KMS-11 (cell line): Measurements from ENCODE around the gene SERPINB4.

Source experiments
- H2AFZ ChIP-seq: fragments of 200-600 bp; sonication (generic); 2 replicates; pipeline ENCODE4 v1.6.1; 2016; ENCODE audit warnings: antibody characterized with exemption, mixed run types, low read depth
- H3K27ac ChIP-seq: fragments of 200-600 bp; sonication (generic); 2 replicates; pipeline ENCODE4 v1.6.1; 2016; ENCODE audit warnings: mild to moderate bottlenecking, mixed run types
- H3K27me3 ChIP-seq: fragments of 200-600 bp; sonication (generic); 2 replicates; pipeline ENCODE4 v1.6.1; 2017; ENCODE audit warnings: mild to moderate bottlenecking, low read depth, mixed run types, moderate library complexity; ENCODE audit not compliant: insufficient read depth
- H3K36me3 ChIP-seq: fragments of 200-600 bp; sonication (generic); 2 replicates; pipeline ENCODE4 v1.6.1; 2017; ENCODE audit warnings: mild to moderate bottlenecking, mixed run types; ENCODE audit not compliant: insufficient read depth
- H3K4me1 ChIP-seq: fragments of 200-600 bp; sonication (generic); 2 replicates; pipeline ENCODE4 v1.6.1; 2016; ENCODE audit warnings: mild to moderate bottlenecking, low read depth, mixed run types; ENCODE audit not compliant: poor library complexity, severe bottlenecking
- H3K4me2 ChIP-seq: fragments of 200-600 bp; sonication (generic); 2 replicates; pipeline ENCODE4 v1.7.0; 2016; ENCODE audit warnings: mild to moderate bottlenecking, mixed run types
- H3K4me3 ChIP-seq: fragments of 200-600 bp; sonication (generic); IDR thresholded peaks from 2 replicates; pipeline ENCODE4 v1.6.1; 2017; ENCODE audit warnings: low read depth, low read length, mixed read lengths; ENCODE audit not compliant: insufficient read depth
- H3K79me2 ChIP-seq: fragments of 200-600 bp; sonication (generic); 2 replicates; pipeline ENCODE4 v1.6.1; 2016; ENCODE audit warnings: low read depth, mixed run types; ENCODE audit not compliant: insufficient read depth
- H3K9ac ChIP-seq: fragments of 200-600 bp; sonication (generic); 2 replicates; pipeline ENCODE4 v1.6.1; 2016; ENCODE audit warnings: mild to moderate bottlenecking, mixed run types
- H4K20me1 ChIP-seq: fragments of 200-600 bp; sonication (generic); 2 replicates; pipeline ENCODE4 v1.6.1; 2016; ENCODE audit warnings: mild to moderate bottlenecking, mixed run types; ENCODE audit not compliant: insufficient read depth
- TF ChIP-seq, protein P1 (sequence below): fragments of 200-600 bp; sonication (generic); conservative IDR thresholded peaks from 2 replicates; pipeline ENCODE4 v1.6.1; 2017; ENCODE audit warnings: low read depth, mild to moderate bottlenecking, antibody characterized with exemption, low read length, moderate library complexity, mixed read lengths

The SERPINB4 gene

DNA sequence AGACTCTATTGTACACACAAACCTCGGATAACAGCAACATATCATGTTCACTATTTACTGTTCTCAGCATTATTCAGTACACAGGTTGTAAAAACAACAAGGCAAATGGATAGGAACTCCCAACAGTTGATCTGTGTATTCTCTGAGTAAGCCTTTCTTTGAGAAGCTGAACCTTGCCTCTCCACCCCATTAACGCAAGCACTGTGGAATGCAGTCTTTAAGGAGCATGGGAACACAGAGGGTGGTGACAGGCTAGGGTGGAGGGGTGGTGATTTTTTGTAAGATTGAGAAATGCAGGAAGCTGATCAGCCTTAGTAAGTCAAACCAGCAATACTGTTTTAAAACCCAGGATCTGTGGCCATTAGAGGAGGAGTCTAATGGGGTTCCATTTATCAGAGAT, 39.1 kb upstream of the SERPINB4 start:
- no peak overlapping the region for H3K4me3 ChIP-seq
- H3K9ac ChIP-seq: no peak overlapping the region
- H4K20me1 ChIP-seq: no peaks in the 10 kb centered on the region
- H3K79me2 ChIP-seq: no peaks in the 10 kb centered on the region
- no peak overlapping the region for H3K4me2 ChIP-seq
- no peaks in the 10 kb centered on the region for H3K27me3 ChIP-seq
- H3K36me3 ChIP-seq: no peaks in the 10 kb centered on the region
- no peak overlapping the region for H3K27ac ChIP-seq
- H2AFZ ChIP-seq: no peak overlapping the region
- H3K4me1 ChIP-seq: no peaks in the 10 kb centered on the region
- TF ChIP-seq, protein P1, sequence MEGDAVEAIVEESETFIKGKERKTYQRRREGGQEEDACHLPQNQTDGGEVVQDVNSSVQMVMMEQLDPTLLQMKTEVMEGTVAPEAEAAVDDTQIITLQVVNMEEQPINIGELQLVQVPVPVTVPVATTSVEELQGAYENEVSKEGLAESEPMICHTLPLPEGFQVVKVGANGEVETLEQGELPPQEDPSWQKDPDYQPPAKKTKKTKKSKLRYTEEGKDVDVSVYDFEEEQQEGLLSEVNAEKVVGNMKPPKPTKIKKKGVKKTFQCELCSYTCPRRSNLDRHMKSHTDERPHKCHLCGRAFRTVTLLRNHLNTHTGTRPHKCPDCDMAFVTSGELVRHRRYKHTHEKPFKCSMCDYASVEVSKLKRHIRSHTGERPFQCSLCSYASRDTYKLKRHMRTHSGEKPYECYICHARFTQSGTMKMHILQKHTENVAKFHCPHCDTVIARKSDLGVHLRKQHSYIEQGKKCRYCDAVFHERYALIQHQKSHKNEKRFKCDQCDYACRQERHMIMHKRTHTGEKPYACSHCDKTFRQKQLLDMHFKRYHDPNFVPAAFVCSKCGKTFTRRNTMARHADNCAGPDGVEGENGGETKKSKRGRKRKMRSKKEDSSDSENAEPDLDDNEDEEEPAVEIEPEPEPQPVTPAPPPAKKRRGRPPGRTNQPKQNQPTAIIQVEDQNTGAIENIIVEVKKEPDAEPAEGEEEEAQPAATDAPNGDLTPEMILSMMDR: no peak

- no peaks in the 10 kb centered on the region for H3K79me2 ChIP-seq
- TF ChIP-seq, protein P1: no peak
- no peak overlapping the region for H3K9ac ChIP-seq
- H3K4me3 ChIP-seq: no peak overlapping the region
- H3K27me3 ChIP-seq: no peaks in the 10 kb centered on the region
- H2AFZ ChIP-seq: no peak overlapping the region
- H3K4me2 ChIP-seq: no peak overlapping the region
- no peaks in the 10 kb centered on the region for H4K20me1 ChIP-seq
- no peak overlapping the region for H3K27ac ChIP-seq
- H3K36me3 ChIP-seq: no peaks in the 10 kb centered on the region
- no peaks in the 10 kb centered on the region for H3K4me1 ChIP-seq
These were observed 37.6 kb upstream of the SERPINB4 start for GRCh38 chr18:63681449-63682340.

DNA sequence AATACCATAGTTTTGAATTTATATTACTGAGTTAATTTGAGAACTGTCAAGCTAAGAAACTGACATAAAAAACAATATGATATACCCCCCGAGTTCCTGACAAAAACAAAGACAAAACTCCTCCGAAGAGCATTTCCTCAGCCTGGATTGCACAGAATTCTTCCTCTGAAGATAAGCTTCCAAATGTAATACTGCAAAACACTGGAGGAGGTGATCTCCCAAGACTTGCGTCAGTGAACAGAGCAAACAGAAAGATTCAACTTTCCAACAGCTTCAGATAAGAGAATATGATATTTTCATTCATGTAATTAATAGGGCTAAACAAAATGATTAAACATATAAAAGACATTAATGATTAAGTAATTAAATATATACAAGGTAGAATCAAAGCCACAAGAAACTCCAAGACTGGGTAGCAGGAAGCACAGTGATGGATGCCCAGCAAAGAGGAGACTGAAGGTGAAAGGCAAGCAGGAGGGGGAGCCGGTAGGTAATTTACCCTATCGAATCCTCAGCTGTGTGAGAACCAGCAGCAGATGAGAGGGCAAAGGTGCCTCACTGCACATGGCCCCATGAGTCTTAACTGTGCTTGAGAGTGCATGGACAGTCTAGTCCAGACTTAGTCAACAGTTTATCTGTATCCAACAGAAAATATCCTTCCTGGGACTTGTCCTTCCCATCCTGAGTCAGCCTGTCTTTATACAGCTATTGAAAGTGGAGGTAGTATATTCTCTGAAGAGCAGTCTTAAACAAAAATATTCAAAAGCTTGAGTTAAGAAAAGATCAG, 36.0 kb upstream of the SERPINB4 start:
- no peaks in the 10 kb centered on the region for H3K79me2 ChIP-seq
- H2AFZ ChIP-seq: no peak overlapping the region
- H4K20me1 ChIP-seq: no peaks in the 10 kb centered on the region
- no peaks in the 10 kb centered on the region for H3K36me3 ChIP-seq
- TF ChIP-seq, protein P1: no peak
- no peaks in the 10 kb centered on the region for H3K27me3 ChIP-seq
- no peak overlapping the region for H3K4me3 ChIP-seq
- H3K9ac ChIP-seq: no peak overlapping the region
- no peaks in the 10 kb centered on the region for H3K4me1 ChIP-seq
- H3K4me2 ChIP-seq: no peak overlapping the region
- H3K27ac ChIP-seq: no peak overlapping the region

DNA sequence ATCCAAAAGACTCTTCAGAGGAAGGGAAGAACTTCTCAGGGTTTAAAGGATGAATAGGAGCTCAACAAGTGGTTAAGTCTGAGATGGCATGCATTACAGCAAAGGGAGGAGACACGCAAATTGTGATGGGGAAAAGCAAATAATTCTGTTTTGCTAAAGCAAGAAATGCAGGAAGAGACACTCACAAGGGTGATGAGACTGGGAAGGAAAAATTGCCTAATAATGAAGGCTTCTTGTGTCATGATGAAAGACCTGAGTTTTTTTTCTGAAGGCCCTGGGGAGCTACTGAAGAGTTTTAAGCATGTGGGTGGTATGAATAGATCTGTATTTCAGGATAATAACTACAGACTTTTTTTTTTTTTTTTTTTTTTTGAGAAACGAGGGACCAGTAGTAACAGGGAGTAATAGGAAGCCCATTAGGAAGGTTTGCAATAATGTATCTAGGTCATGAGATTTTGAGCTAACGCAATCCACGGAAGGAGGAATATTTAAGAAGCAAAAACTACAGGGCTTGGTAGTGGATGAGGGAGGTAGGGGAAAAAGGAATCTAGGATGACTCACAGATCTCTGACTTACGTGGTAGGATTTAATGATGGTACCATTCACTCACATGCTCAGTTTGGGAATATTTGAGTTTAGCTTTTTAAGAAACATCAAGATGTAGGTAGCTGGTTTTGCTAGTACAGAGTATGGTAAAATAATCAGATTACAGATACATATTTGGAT, 33.6 kb upstream of the SERPINB4 start:
- Histone ChIP-seq H2AFZ (no peak overlapping the region), H4K20me1 (no peaks in the 10 kb centered on the region), H3K4me1 (no peaks in the 10 kb centered on the region), H3K79me2 (no peaks in the 10 kb centered on the region), H3K36me3 (no peaks in the 10 kb centered on the region), H3K27ac (no peak overlapping the region), H3K27me3 (no peaks in the 10 kb centered on the region), H3K4me2 (no peak overlapping the region), H3K4me3 (no peak overlapping the region), H3K9ac (no peak overlapping the region)
- TF ChIP-seq, protein P1: no peak
